Endothelial cell of umbilical vein (primary cell): Measurements from ENCODE around the gene RABGAP1. TPM values are rescaled to one million over a fixed set of nuclear protein-coding genes. Genes with fewer than 3 reads are reported as not detected.

Experiments used
- BruUV-seq: library from RNA; stranded (reverse); fragments of 400-500 nt; replicated peaks from 2 replicates; lab custom pipeline; 2021; lab: Mats Ljungman, UMichigan
- CTCF ChIA-PET: fragments of 300-600, 350-600 bp; sonication (Branson Sonifier 250); formaldehyde crosslinking; loops from one replicate; lab custom pipeline; 2021; ENCODE audit warnings: antibody characterized with exemption, inconsistent platforms; lab: Charles Lee
- POLR2A ChIA-PET: fragments of 300-600, 350-600 bp; sonication (Branson Sonifier 250); formaldehyde crosslinking; loops from one replicate; lab custom pipeline; 2021; ENCODE audit warnings: antibody characterized with exemption, inconsistent platforms; lab: Charles Lee
- DNase-seq: peaks from one replicate; pipeline ENCODE4 v3.0.0-alpha.2; 2011; ENCODE audit warnings: low read depth, low spot score
- FAIRE-seq: peaks from 2 replicates; lab custom pipeline; 2011; peaks lifted over from hg19 to GRCh38; lab: Jason Lieb, UNC
- H2AFZ ChIP-seq: 2 replicates; pipeline ENCODE4 v1.6.0; 2012; ENCODE audit warnings: low read depth, low read length, control low read depth, inconsistent platforms
- H3K27ac ChIP-seq: 2 replicates; pipeline ENCODE4 v1.5.1; 2011; ENCODE audit warnings: low read depth, mild to moderate bottlenecking, control low read depth, low read length, moderate library complexity; ENCODE audit not compliant: insufficient read depth
- H3K27me3 ChIP-seq, 2 experiments: 2 replicates each; pipeline versions ENCODE4 v1.6.0 to v1.6.1; 2011; ENCODE audit warnings: low read length in 2 of 2, mixed read lengths in 1 of 2; ENCODE audit not compliant: control insufficient read depth in 2 of 2, insufficient read depth in 2 of 2
- H3K36me3 ChIP-seq, 2 experiments: 2 replicates in 1 of 2; 3 replicates in 1 of 2; pipeline ENCODE4 v1.5.1; 2011; ENCODE audit warnings: low read length in 2 of 2, mild to moderate bottlenecking in 1 of 2, moderate library complexity in 1 of 2; ENCODE audit not compliant: control insufficient read depth in 2 of 2, insufficient read depth in 2 of 2; ENCODE audit errors: extremely low read depth in 1 of 2
- H3K4me1 ChIP-seq: 3 replicates; pipeline ENCODE4 v1.5.1; 2011; ENCODE audit warnings: mild to moderate bottlenecking, low read length; ENCODE audit not compliant: control insufficient read depth, insufficient read depth; ENCODE audit errors: extremely low read depth
- H3K4me2 ChIP-seq: 2 replicates; pipeline ENCODE4 v1.6.1; 2011; ENCODE audit warnings: low read length, control low read depth, mixed read lengths; ENCODE audit not compliant: insufficient read depth
- H3K4me3 ChIP-seq, 3 experiments: fragments of 200-600 bp in 1 of 3; sonication (generic), shearing (Covaris generic) in 1 of 3; replicated peaks in 1 of 3; 2 replicates each; pipeline ENCODE4 v1.5.1; 2011 to 2016; ENCODE audit warnings: control low read depth in 3 of 3, low read length in 3 of 3, mild to moderate bottlenecking in 2 of 3, inconsistent platforms in 1 of 3, low read depth in 1 of 3, moderate library complexity in 1 of 3; ENCODE audit not compliant: insufficient read depth in 1 of 3
- H3K79me2 ChIP-seq: 2 replicates; pipeline ENCODE4 v1.6.0; 2012; ENCODE audit warnings: low read length, inconsistent platforms; ENCODE audit not compliant: control insufficient read depth, insufficient read depth
- H3K9ac ChIP-seq: replicated peaks from 2 replicates; pipeline ENCODE3; 2011; ENCODE audit warnings: low read length, control low read depth; ENCODE audit not compliant: insufficient read depth; ENCODE audit errors: extremely low read depth
- H3K9me1 ChIP-seq: replicated peaks from 3 replicates; pipeline ENCODE4 v1.6.0; 2011; ENCODE audit warnings: mild to moderate bottlenecking, low read length; ENCODE audit not compliant: control insufficient read depth, insufficient read depth; ENCODE audit errors: extremely low read depth
- H3K9me3 ChIP-seq: replicated peaks from 2 replicates; pipeline ENCODE4 v1.5.1; 2012; ENCODE audit warnings: low read length, inconsistent platforms; ENCODE audit not compliant: control insufficient read depth, insufficient read depth
- H4K20me1 ChIP-seq: replicated peaks from 2 replicates; pipeline ENCODE3; 2011; ENCODE audit warnings: mild to moderate bottlenecking, low read length; ENCODE audit not compliant: control insufficient read depth, insufficient read depth; ENCODE audit errors: extremely low read depth
- JUN ChIP-seq: IDR thresholded peaks from 2 replicates; pipeline ENCODE4 v1.6.1; 2011; ENCODE audit warnings: borderline replicate concordance, low read depth; ENCODE audit not compliant: insufficient read length, insufficient read depth
- POLR2AphosphoS5 ChIP-seq: IDR thresholded peaks from 2 replicates; pipeline ENCODE4 v1.6.1; 2012; ENCODE audit warnings: low read depth, mild to moderate bottlenecking, control low read depth, low read length, moderate library complexity; ENCODE audit not compliant: insufficient read depth
- dilution Hi-C: fragments of 300-500 bp; cut with MboI; formaldehyde crosslinking; loops from one replicate; pipeline ENCODE4 v1.15.0; 2019; ENCODE audit warnings: low sequenced_read_pairs; ENCODE audit not compliant: extremely low pct_ligation_motif_present
- intact Hi-C: fragments of 100-400 bp; cut with micrococcal nuclease; formaldehyde crosslinking; loops from one replicate; pipeline ENCODE4 v1.10.0; 2022
- polyA plus RNA-seq, 4 experiments: library from polyadenylated mRNA; depleted of rRNA in 3 of 4; stranded (reverse) in 3 of 4; unstranded in 1 of 4; fragments of >200 nt; gene quantifications; 2 replicates each; pipeline versions ENCODE4 v1.2.1 to v1.2.3, GENCODE V29; 2011 to 2012; ENCODE audit warnings: missing spikeins in 1 of 4
- total RNA-seq: library from RNA; stranded (reverse); gene quantifications from 2 replicates; pipeline ENCODE4 v1.2.3, GENCODE V29; 2021
- TF ChIP-seq, protein P1 (sequence below), 2 donors: IDR thresholded peaks; 1 replicate in 1 of 2; 2 replicates in 1 of 2; pipeline ENCODE4 v1.5.1; 2011; ENCODE audit warnings: low read length in 2 of 2, mild to moderate bottlenecking in 2 of 2, moderate library complexity in 2 of 2, control low read depth in 1 of 2, inconsistent platforms in 1 of 2, low read depth in 1 of 2; ENCODE audit not compliant: insufficient read depth in 1 of 2; ENCODE audit errors: extremely low read depth in 1 of 2
- TF ChIP-seq, protein P2 (sequence below): IDR thresholded peaks from 2 replicates; pipeline ENCODE4 v1.6.1; 2011; ENCODE audit not compliant: insufficient read depth, insufficient read length

Gene RABGAP1
- total and polyA plus RNA-seq, 2 donors (not counting 3 experiments of a cell fraction or from before 2014, with no cell fraction given) = 19.0 to 53.6 TPM

DNA sequence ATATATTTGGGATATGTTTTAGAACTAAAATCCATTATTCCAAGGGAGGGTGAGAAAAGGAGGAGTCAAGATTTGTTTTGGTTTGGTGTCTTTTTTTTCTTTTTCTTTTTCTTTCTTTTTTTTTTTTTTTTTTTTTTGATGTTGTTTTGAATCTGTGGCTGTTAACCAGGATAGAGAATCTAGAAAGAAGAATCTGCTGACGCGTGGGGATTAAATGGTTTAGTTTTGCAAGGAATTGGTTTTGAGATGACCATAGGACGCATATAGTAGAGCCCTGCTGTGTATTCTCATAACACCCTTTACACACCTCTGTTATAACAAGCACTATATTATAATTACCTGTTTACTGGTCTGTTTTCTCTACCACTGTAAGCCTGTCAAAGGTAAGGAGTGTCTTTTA is 9.4 kb downstream of the RABGAP1 start:
- dilution Hi-C loops (no loop called here), intact Hi-C loops (no loop called here)
- POLR2A ChIA-PET = no interaction called here
- CTCF ChIA-PET = no interaction called here
- H3K27ac ChIP-seq = no peak overlapping the region
- no peaks in the 10 kb centered on the region for H3K9me1 ChIP-seq
- DNase-seq (no peak), FAIRE-seq (no peak)
- peaks cover 5% of the 10 kb centered on the region for H4K20me1 ChIP-seq
- no peak overlapping the region for H2AFZ ChIP-seq
- peaks cover 50% of the 10 kb centered on the region for H3K79me2 ChIP-seq
- peaks cover 33% of the 10 kb centered on the region for H3K4me1 ChIP-seq
- no peak overlapping the region for H3K4me2 ChIP-seq
- H3K9me3 ChIP-seq = no peaks in the 10 kb centered on the region
- H3K9ac ChIP-seq = no peak overlapping the region
- no TSS peak for BruUV-seq
- no peaks in the 10 kb centered on the region for H3K36me3 ChIP-seq
- TF ChIP-seq, protein P1, sequence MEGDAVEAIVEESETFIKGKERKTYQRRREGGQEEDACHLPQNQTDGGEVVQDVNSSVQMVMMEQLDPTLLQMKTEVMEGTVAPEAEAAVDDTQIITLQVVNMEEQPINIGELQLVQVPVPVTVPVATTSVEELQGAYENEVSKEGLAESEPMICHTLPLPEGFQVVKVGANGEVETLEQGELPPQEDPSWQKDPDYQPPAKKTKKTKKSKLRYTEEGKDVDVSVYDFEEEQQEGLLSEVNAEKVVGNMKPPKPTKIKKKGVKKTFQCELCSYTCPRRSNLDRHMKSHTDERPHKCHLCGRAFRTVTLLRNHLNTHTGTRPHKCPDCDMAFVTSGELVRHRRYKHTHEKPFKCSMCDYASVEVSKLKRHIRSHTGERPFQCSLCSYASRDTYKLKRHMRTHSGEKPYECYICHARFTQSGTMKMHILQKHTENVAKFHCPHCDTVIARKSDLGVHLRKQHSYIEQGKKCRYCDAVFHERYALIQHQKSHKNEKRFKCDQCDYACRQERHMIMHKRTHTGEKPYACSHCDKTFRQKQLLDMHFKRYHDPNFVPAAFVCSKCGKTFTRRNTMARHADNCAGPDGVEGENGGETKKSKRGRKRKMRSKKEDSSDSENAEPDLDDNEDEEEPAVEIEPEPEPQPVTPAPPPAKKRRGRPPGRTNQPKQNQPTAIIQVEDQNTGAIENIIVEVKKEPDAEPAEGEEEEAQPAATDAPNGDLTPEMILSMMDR (IDR thresholded peaks at IDR 0.05; ENCODE audit: extremely low read depth in 1 of 2, insufficient read depth in 1 of 2, low read depth in 1 of 2, low read length in 2 of 2) = no peak
- TF ChIP-seq, protein P2, sequence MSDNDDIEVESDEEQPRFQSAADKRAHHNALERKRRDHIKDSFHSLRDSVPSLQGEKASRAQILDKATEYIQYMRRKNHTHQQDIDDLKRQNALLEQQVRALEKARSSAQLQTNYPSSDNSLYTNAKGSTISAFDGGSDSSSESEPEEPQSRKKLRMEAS = no peak
- H3K4me3 ChIP-seq = no peak overlapping the region
- H3K27me3 ChIP-seq = no peaks in the 10 kb centered on the region

DNA sequence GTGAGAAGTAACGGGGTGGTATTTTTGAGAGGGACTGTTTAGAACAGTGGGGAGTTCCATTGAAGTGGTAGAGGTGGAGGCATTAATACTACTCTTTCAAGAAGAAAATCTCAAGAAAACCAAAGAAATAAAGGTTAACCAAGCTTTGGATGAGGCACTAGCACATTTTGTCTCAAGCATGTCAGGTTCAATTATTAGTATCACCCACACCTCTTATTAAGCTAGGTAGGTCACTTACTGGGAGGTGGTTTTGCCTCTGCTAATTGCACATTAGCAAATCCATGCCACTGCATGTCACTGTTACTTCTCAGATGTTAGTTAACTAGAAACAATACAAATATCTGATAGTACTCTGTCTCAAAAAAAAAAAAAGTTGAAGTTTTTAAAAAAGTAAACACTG is 10.2 kb downstream of the RABGAP1 start:
- peaks cover 56% of the 10 kb centered on the region for H3K79me2 ChIP-seq
- H3K4me3 ChIP-seq = no peak overlapping the region
- BruUV-seq = no TSS peak
- H3K9me3 ChIP-seq = no peaks in the 10 kb centered on the region
- no peak overlapping the region for H3K9ac ChIP-seq
- no peaks in the 10 kb centered on the region for H3K9me1 ChIP-seq
- H2AFZ ChIP-seq = no peak overlapping the region
- no peak for DNase-seq
- no peaks in the 10 kb centered on the region for H3K27me3 ChIP-seq
- no peak overlapping the region for H3K4me2 ChIP-seq
- ChIA-PET POLR2A (interaction anchor here (1.1 kb wide), 1 partner anchor 10 kb away, joined by 4 read pairs; the partner anchor contains the start of gene RABGAP1), CTCF (no interaction called here)
- no peaks in the 10 kb centered on the region for H3K36me3 ChIP-seq
- peaks cover 36% of the 10 kb centered on the region for H3K4me1 ChIP-seq
- FAIRE-seq = no peak
- peaks cover 5% of the 10 kb centered on the region for H4K20me1 ChIP-seq
- H3K27ac ChIP-seq = no peak overlapping the region
- dilution Hi-C loops = no loop called here
- TF ChIP-seq JUN = no peak
- no peak for TF ChIP-seq POLR2AphosphoS5
- intact Hi-C loops = no loop called here
